GM12872 (cell line): ENCODE results near the gene RNF141.

Source experiments
- TF ChIP-seq, protein P1 (sequence below): IDR thresholded peaks from 3 replicates; pipeline ENCODE4 v1.5.1; 2011; ENCODE audit warnings: low read depth, mild to moderate bottlenecking, low read length, moderate library complexity; ENCODE audit not compliant: insufficient read depth

The RNF141 gene

DNA sequence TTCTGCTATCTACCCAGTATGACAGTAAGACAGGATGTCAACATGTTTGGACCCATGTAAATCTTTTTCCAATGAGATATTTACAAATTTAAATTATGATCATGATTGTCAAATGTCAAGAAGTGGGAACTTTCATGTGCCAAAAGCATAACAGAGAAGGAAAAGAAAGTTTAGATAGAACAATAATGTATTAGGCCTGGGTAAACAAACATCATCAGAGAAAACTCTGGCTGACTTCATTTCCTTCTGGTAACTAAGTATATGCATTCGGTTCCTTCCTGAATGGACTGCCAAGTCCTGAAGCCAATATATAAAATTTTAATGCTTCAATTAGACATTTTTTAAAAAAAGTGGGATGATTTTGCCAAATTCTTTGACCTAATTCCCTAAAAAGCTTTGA is 16.5 kb downstream of the RNF141 start:
- TF ChIP-seq, protein P1, sequence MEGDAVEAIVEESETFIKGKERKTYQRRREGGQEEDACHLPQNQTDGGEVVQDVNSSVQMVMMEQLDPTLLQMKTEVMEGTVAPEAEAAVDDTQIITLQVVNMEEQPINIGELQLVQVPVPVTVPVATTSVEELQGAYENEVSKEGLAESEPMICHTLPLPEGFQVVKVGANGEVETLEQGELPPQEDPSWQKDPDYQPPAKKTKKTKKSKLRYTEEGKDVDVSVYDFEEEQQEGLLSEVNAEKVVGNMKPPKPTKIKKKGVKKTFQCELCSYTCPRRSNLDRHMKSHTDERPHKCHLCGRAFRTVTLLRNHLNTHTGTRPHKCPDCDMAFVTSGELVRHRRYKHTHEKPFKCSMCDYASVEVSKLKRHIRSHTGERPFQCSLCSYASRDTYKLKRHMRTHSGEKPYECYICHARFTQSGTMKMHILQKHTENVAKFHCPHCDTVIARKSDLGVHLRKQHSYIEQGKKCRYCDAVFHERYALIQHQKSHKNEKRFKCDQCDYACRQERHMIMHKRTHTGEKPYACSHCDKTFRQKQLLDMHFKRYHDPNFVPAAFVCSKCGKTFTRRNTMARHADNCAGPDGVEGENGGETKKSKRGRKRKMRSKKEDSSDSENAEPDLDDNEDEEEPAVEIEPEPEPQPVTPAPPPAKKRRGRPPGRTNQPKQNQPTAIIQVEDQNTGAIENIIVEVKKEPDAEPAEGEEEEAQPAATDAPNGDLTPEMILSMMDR, result no peak

GRCh38 chr11:10522921-10523320 is 18.1 kb downstream of the RNF141 start:
- TF ChIP-seq, protein P1, result no peak

DNA sequence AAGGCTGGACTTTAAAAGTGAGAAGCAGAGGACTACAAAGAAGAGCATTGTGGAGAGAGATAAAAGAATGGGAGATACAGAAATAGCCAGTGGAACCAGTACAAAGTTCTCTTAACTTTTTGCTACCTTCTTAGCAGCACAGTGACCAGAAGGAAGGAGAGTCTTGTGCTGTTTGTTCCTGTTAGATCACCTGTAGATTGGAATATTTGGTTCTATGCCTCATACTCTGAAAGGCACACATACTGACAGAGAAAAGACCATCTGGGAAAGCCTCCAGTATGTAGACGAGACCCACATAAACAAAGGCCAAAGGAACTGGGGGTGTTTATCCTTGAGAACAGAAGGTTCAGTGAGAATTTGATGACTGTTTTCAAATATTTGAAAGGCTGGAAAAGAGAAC is 18.7 kb downstream of the RNF141 start:
- TF ChIP-seq, protein P1, result no peak

- TF ChIP-seq, protein P1, result no peak
Observed at GRCh38 chr11:10520562-10520961, 20.4 kb downstream of the RNF141 start.

GRCh38 chr11:10519630-10520029 is 21.4 kb downstream of the RNF141 start:
- TF ChIP-seq, protein P1, result no peak

DNA sequence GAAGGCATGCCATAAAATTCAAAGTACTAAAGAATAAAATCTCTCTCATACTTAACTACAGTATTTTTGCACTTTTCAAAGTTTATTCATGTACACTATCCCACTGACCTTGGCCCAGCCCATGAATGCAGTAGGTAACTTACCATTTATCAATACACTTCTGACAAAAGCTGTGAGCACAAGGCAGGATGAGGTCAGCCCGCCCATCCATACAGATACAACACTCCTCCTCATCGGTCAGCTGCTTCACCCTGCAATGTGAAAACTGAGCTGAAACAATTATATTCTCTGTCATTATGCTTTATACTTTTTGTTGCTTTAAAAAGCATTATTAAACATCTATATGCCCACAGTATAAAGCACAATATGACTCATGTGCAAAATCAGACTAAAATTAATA is 22.1 kb downstream of the RNF141 start:
- TF ChIP-seq, protein P1, result no peak

GRCh38 chr11:10518123-10518522 is 22.9 kb downstream of the RNF141 start:
- TF ChIP-seq, protein P1, result no peak

DNA sequence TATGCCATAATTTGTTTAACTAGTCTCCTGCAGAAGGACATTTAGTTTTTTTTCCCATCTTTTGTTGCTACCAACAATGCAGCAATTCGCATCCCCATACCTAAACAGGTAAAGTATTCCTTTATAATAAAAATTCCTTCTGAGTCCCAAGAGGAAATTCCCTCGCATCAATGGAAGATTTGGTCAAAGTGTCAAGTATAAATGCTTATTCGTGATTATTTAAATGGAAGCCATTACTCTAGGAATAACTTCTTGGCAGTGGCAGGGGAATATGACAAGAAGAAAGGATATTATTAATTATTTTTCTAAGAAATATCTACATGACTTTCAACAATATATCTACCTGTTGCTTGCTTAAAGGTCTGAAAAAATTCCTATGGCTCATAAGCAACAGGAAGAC is 25.6 kb downstream of the RNF141 start:
- TF ChIP-seq, protein P1, result no peak
